Erythroblast (primary cell): ENCODE measurements around the gene ZNF672.

Experiments
- GATA1 ChIP-seq: IDR thresholded peaks from 2 replicates; pipeline ENCODE4 v1.6.1; 2011; ENCODE audit warnings: low read depth, mild to moderate bottlenecking, control low read depth, low read length, moderate library complexity
- POLR2A ChIP-seq: IDR thresholded peaks from 2 replicates; pipeline ENCODE4 v1.6.1; 2011; ENCODE audit warnings: mild to moderate bottlenecking, low read length

- TF ChIP-seq POLR2A: no peak
- no peak for TF ChIP-seq GATA1
Measured at GRCh38 chr1:248788327-248788726, 49.7 kb upstream of the ZNF672 start.
